CD4-positive, alpha-beta memory T cell (primary cell): ENCODE data around the gene DRAM2. TPM values are rescaled to one million over a fixed set of nuclear protein-coding genes. Genes with fewer than 3 reads are reported as not detected.

Experiments
- CTCF ChIA-PET: fragments of 350-600 bp; sonication (Branson Sonifier 250); formaldehyde crosslinking; loops from one replicate; lab custom pipeline; 2021; ENCODE audit warnings: inconsistent platforms; ENCODE audit not compliant: partially characterized antibody; lab: Charles Lee
- POLR2A ChIA-PET: fragments of 350-600 bp; sonication (Branson Sonifier 250); formaldehyde crosslinking; loops from one replicate; lab custom pipeline; 2021; ENCODE audit not compliant: partially characterized antibody; lab: Charles Lee
- DNase-seq, 5 donors: peaks; one replicate each; pipeline versions ENCODE4 v3.0.0 to v3.0.0-alpha.2; 2020 to 2022; ENCODE audit warnings: mixed read lengths in 1 of 5
- H3K27ac ChIP-seq: one replicate; pipeline ENCODE4 v1.7.0; 2013; ENCODE audit warnings: low read depth, low read length
- H3K27me3 ChIP-seq: 2 replicates; pipeline ENCODE4 v1.7.0; 2013; ENCODE audit warnings: mild to moderate bottlenecking, low read length, moderate library complexity; ENCODE audit not compliant: insufficient read depth
- H3K36me3 ChIP-seq: 2 replicates; pipeline ENCODE4 v1.7.0; 2013; ENCODE audit warnings: mild to moderate bottlenecking, low read length, moderate library complexity; ENCODE audit not compliant: insufficient read depth
- H3K4me1 ChIP-seq: 2 replicates; pipeline ENCODE4 v1.7.0; 2013; ENCODE audit warnings: mild to moderate bottlenecking, low read length, moderate library complexity; ENCODE audit not compliant: insufficient read depth
- H3K4me3 ChIP-seq, 2 donors: one replicate each; pipeline ENCODE4 v1.7.0; 2013; ENCODE audit warnings: low read length in 2 of 2, mild to moderate bottlenecking in 1 of 2
- H3K9me3 ChIP-seq, 2 donors: one replicate each; pipeline ENCODE4 v1.7.0; 2013; ENCODE audit warnings: low read length in 2 of 2, control low read depth in 1 of 2; ENCODE audit not compliant: control insufficient read depth in 1 of 2
- H3K27ac Mint-ChIP-seq, 7 donors: one replicate each; pipeline ENCODE4 v1.8.0; 2020 to 2021; ENCODE audit warnings: mixed read lengths in 7 of 7, mild to moderate bottlenecking in 6 of 7, inconsistent platforms in 3 of 7, moderate library complexity in 3 of 7
- H3K27me3 Mint-ChIP-seq, 2 donors: one replicate each; pipeline ENCODE4 v1.8.0; 2020 to 2021; ENCODE audit warnings: mixed read lengths in 2 of 2
- H3K36me3 Mint-ChIP-seq, 2 donors: one replicate each; pipeline ENCODE4 v1.8.0; 2020 to 2021; ENCODE audit warnings: mixed read lengths in 2 of 2, inconsistent platforms in 1 of 2, mild to moderate bottlenecking in 1 of 2
- H3K4me1 Mint-ChIP-seq, 4 donors: one replicate each; pipeline ENCODE4 v1.8.0; 2020 to 2021; ENCODE audit warnings: mixed read lengths in 4 of 4, mild to moderate bottlenecking in 1 of 4
- H3K4me3 Mint-ChIP-seq, 8 donors: one replicate each; pipeline ENCODE4 v1.8.0; 2020 to 2021; ENCODE audit warnings: mixed read lengths in 8 of 8, mild to moderate bottlenecking in 7 of 8, moderate library complexity in 6 of 8, inconsistent platforms in 3 of 8
- H3K9me3 Mint-ChIP-seq, 8 donors: one replicate each; pipeline ENCODE4 v1.8.0; 2020 to 2021; ENCODE audit warnings: mixed read lengths in 8 of 8, mild to moderate bottlenecking in 5 of 8, inconsistent platforms in 3 of 8, moderate library complexity in 1 of 8
- intact Hi-C: fragments of 100-400 bp; cut with micrococcal nuclease; formaldehyde crosslinking; loops from one replicate; pipeline ENCODE4 v1.15.1; 2023
- polyA plus RNA-seq, 2 donors: library from polyadenylated mRNA; unstranded; fragments of 300-500 nt; fragmentation: Illumina TruSeq; gene quantifications; one replicate each; pipeline ENCODE4 v1.2.3, GENCODE V29; 2021
- total RNA-seq, 2 experiments: library from RNA; stranded (reverse); gene quantifications; one replicate each; pipeline ENCODE4 v1.2.3, GENCODE V29; 2021

The DRAM2 gene
- 10 to 100 TPM; 37.5 to 38.8 TPM for total RNA-seq
- 100 to 1,000 TPM in 1 of 2 donors, 10 to 100 TPM in 1; 77.1 to 101 TPM for polyA plus RNA-seq

DNA sequence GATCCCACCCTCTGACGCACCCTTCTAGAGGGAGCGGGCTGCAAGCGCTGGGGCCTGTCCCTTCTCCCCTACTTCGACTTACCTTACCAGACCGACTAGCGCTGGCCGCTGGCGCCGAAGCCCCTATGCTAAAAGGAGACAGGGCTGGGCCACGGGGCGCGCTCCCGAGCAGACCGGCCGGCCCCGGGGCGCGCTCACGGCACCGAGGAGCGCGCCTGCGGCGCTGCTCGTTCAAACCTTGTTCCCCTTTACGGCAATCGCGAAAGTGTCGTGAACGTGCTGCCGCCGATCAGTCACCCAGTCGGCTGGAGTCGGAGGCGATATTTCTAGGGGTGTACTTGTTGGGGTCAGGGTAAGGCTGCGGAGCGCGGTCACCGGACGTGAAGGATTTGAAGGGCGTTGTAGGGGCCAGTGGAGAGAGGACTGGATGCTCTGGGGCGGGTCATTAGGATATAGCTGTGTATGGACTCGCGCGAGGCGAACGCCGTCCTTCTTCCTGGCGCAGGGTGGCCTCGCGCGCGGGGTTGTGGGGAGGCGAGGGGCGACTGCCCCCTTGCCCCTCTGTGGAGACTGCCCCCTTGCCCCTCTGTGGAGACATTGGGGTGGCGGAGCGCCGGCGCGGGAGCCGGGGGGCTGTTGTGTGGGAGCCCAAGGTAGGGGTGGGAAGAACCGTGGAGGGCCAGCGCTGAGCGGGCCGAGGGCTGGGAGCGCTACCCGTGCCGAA, at the start of gene DRAM2, which contains the start of gene CEPT1:
Gene DRAM2 (minus strand): TSS at position 138 of the 724 bp plus-strand sequence. CDS start 8,539 bp downstream, outside the sequence.
Gene CEPT1 (plus strand): TSS at position 268 of the 724 bp plus-strand sequence. CDS start 7,492 bp downstream, outside the sequence.
- Histone ChIP-seq H3K27ac (peak within 1 kb of the TSS; percentile 79), H3K4me1 (peaks cover 54% of the 10 kb centered on the region), H3K9me3 (no peaks in the 10 kb centered on the region), H3K27me3 (no peaks in the 10 kb centered on the region), H3K36me3 (peaks cover 2% of the 10 kb centered on the region), H3K4me3 (peak within 1 kb of the TSS; percentile 57 to 97)
- intact Hi-C loops, result loop anchor here (1.0 to 5.0 kb wide), 5 partner anchors 62 to 801 kb away; partner anchors contain the start of genes DENND2D and RBM15
- CTCF ChIA-PET, result interaction anchor here (1.1 to 2.3 kb wide), 6 partner anchors 53 to 521 kb away, joined by 3 to 9 read pairs (median 4); no protein-coding TSS in a partner anchor
- Mint-ChIP-seq H3K27me3 (no peaks in the 10 kb centered on the region), H3K36me3 (peaks cover 16 to 36% of the 10 kb centered on the region in 2 donors), H3K4me3 (peak within 1 kb of the TSS; percentile 98 to 100 (median 100)), H3K27ac (peak within 1 kb of the TSS; percentile 84 to 100 (median 99)), H3K4me1 (peaks cover 32 to 54% (median 41%) of the 10 kb centered on the region in 4 donors), H3K9me3 (peaks cover 0 to 2% (median 0%) of the 10 kb centered on the region in 8 donors)
- POLR2A ChIA-PET, result interaction anchor here (0.9 to 3.3 kb wide), 22 partner anchors 10 to 803 kb away, joined by 3 to 36 read pairs (median 4); partner anchors contain the start of genes DENND2D, KCNA3 and OVGP1
- peak; percentile 89 to 95 (median 91) for DNase-seq

DNA sequence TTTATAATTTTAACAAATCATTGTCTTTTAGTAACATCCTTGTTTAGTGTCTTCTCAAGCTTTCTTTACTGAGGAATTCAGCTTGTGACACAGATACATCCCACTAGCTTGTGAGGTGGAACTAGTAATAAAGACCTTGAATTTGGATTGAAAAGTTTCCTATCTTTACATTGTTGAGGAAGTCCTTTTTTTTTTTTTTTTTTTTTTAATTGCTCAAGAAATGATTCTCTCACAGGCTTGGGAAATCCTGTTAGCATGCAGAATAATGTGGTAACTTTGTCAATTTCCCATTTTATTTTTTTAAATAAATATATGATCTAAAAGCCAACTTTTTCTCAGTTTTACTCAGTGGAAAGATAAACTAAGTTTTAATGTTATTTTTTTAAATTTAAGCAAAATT, 44.8 kb upstream of the DRAM2 start:
- CTCF ChIA-PET, result interaction anchor here (0.5 to 1.4 kb wide), 4 partner anchors 38 to 154 kb away, joined by 3 to 6 read pairs (median 3); no protein-coding TSS in a partner anchor

DNA sequence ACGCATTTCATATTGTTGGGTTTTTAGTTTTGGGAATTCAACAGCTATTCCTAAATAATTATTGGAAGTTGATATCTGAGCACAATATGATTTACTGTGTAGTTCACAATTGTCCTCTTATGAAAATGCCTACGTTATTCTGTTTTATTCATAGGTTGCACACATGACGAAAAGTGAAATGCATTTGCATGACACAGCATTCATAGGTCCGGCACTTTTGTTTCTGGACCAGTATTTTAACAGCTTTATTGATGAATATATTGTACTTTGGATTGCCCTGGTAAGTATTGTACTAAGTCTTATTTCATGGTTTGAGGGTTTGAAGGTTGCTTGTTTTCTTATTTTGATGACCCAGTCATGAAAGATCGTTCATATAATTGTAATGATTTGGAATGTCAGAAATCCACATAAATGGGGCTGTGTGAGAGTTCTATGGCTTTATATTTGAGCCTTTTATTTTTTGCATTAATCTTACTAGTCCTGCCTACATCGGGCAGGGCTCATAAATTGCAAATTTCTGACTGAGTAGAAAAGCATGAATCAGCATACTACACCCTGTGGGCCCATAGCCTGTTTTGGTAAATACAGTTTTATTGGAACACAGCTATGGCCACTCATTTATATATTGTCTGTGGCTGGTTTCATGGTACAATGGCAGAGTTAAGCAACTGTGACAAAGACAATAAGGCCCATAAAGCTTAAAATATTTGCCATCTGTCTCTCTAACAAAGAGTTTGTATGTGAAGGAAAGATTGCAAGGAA, 43.6 kb upstream of the DRAM2 start:
- no peak overlapping the region for H3K27ac ChIP-seq
- H3K4me3 Mint-ChIP-seq, result no peak overlapping the region
- H3K27me3 Mint-ChIP-seq, result no peaks in the 10 kb centered on the region
- H3K9me3 ChIP-seq, result no peaks in the 10 kb centered on the region
- H3K36me3 Mint-ChIP-seq, result peaks cover 63 to 65% of the 10 kb centered on the region in 2 donors
- H3K36me3 ChIP-seq, result peaks cover 44% of the 10 kb centered on the region
- intact Hi-C loops, result loop anchor here (2.0 kb wide), 1 partner anchor 17 kb away; the partner anchor contains the start of gene DENND2D
- H3K4me1 Mint-ChIP-seq, result peaks cover 47 to 78% (median 59%) of the 10 kb centered on the region in 4 donors
- ChIA-PET CTCF (interaction anchor here (0.7 to 1.4 kb wide), 7 partner anchors 9 to 217 kb away, joined by 3 to 6 read pairs (median 4); no protein-coding TSS in a partner anchor), POLR2A (interaction anchor here (0.9 to 15.6 kb wide), 11 partner anchors 8 to 48 kb away, joined by 3 to 234 read pairs (median 8); partner anchors contain the start of gene DENND2D)
- peak overlapping the region in 6 of 7 donors; percentile 55 to 84 (median 70) for H3K27ac Mint-ChIP-seq
- no peak overlapping the region for H3K4me3 ChIP-seq
- no peak for DNase-seq
- no peaks in the 10 kb centered on the region for H3K9me3 Mint-ChIP-seq
- H3K27me3 ChIP-seq, result no peaks in the 10 kb centered on the region
- H3K4me1 ChIP-seq, result peaks cover 35% of the 10 kb centered on the region

More for the DNA sequence above, 44.8 kb upstream of the DRAM2 start:
- Histone ChIP-seq H3K4me1 (peaks cover 47% of the 10 kb centered on the region), H3K4me3 (no peak overlapping the region), H3K27me3 (no peaks in the 10 kb centered on the region), H3K27ac (no peak overlapping the region), H3K9me3 (no peaks in the 10 kb centered on the region), H3K36me3 (peaks cover 56% of the 10 kb centered on the region)
- POLR2A ChIA-PET, result interaction anchor here (1.1 to 15.6 kb wide), 3 partner anchors 9 to 34 kb away, joined by 8 to 234 read pairs (median 23); partner anchors contain the start of gene DENND2D
- peaks cover 70 to 71% of the 10 kb centered on the region in 2 donors for H3K36me3 Mint-ChIP-seq
- peaks cover 53 to 83% (median 65%) of the 10 kb centered on the region in 4 donors for H3K4me1 Mint-ChIP-seq
- no peak for DNase-seq
- no peaks in the 10 kb centered on the region for H3K9me3 Mint-ChIP-seq
- H3K4me3 Mint-ChIP-seq, result no peak overlapping the region
- peak overlapping the region in 3 of 7 donors; percentile 39 to 75 (median 63) for H3K27ac Mint-ChIP-seq
- H3K27me3 Mint-ChIP-seq, result no peaks in the 10 kb centered on the region
- intact Hi-C loops, result loop anchor here (2.0 to 5.0 kb wide), 2 partner anchors 16 to 38 kb away; partner anchors contain the start of gene DENND2D

DNA sequence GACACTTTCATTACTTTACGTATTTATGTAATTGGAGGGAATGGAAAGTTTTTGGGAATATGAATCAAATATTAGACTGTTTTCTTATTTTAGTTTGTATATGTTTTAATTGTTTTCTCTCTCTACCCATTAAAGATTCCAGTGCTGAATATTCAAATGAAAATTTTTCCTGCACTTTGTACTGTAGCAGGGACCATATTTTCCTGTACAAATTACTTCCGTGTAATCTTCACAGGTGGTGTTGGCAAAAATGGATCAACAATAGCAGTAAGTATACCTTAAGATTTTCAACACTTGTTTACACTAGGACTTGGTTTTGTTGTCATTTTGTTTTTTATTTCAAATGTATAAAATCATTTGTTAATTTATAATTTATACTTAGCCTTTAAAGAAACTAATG, 42.2 kb upstream of the DRAM2 start:
- H3K4me3 Mint-ChIP-seq, result no peak overlapping the region
- Histone ChIP-seq H3K4me1 (peaks cover 20% of the 10 kb centered on the region), H3K27me3 (no peaks in the 10 kb centered on the region), H3K4me3 (no peak overlapping the region), H3K36me3 (peaks cover 30% of the 10 kb centered on the region), H3K27ac (no peak overlapping the region), H3K9me3 (no peaks in the 10 kb centered on the region)
- CTCF ChIA-PET, result interaction anchor here (1.0 kb wide), 1 partner anchor 145 kb away, joined by 4 read pairs; no protein-coding TSS in a partner anchor
- H3K9me3 Mint-ChIP-seq, result no peaks in the 10 kb centered on the region
- H3K36me3 Mint-ChIP-seq, result peaks cover 54 to 59% of the 10 kb centered on the region in 2 donors
- intact Hi-C loops, result no loop called here
- peaks cover 41 to 65% (median 49%) of the 10 kb centered on the region in 4 donors for H3K4me1 Mint-ChIP-seq
- peak overlapping the region in 4 of 7 donors; percentile 24 to 69 (median 57) for H3K27ac Mint-ChIP-seq
- DNase-seq, result no peak
- H3K27me3 Mint-ChIP-seq, result no peaks in the 10 kb centered on the region
- POLR2A ChIA-PET, result interaction anchor here (0.6 to 15.6 kb wide), 9 partner anchors 9 to 268 kb away, joined by 3 to 234 read pairs (median 9); partner anchors contain the start of gene DENND2D

DNA sequence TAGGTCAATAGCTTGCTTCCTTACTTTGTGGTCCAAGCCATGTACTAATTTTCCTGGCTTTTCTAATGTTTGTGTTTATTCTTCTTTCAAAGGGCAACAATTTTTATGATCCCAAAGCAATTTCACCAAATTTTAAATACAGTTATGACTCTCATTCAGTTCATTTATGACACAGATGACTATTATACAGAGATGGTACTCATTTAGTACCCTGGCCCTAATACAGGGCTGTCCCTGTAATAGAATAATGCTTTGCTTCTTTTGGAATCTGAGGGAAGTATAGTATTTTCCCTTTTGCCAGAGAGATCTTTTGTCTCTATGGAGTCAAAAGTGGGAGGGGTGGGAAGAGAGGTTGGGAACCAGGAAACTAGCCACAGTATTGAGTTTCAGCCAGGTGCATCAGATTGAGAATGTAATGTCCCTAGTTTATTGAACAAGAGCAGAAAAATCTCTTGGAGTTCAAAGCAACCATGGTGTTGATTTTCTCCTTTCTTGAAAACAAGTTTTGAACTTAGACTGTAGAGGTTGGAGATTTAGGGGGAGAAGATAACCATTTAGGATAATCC, 40.2 kb upstream of the DRAM2 start:
- no peaks in the 10 kb centered on the region for H3K9me3 Mint-ChIP-seq
- CTCF ChIA-PET, result interaction anchor here (0.7 to 1.5 kb wide), 2 partner anchors 18 to 270 kb away, joined by 4 read pairs; no protein-coding TSS in a partner anchor
- POLR2A ChIA-PET, result interaction anchor here (0.8 to 15.6 kb wide), 7 partner anchors 9 to 49 kb away, joined by 3 to 234 read pairs (median 3); partner anchors contain the start of gene DENND2D
- Histone ChIP-seq H3K36me3 (peaks cover 19% of the 10 kb centered on the region), H3K27ac (no peak overlapping the region), H3K9me3 (no peaks in the 10 kb centered on the region), H3K4me1 (peaks cover under 1% of the 10 kb centered on the region), H3K27me3 (no peaks in the 10 kb centered on the region), H3K4me3 (no peak overlapping the region)
- H3K27me3 Mint-ChIP-seq, result no peaks in the 10 kb centered on the region
- intact Hi-C loops, result no loop called here
- peaks cover 27 to 47% (median 35%) of the 10 kb centered on the region in 4 donors for H3K4me1 Mint-ChIP-seq
- DNase-seq, result no peak
- H3K36me3 Mint-ChIP-seq, result peaks cover 50 to 55% of the 10 kb centered on the region in 2 donors
- H3K4me3 Mint-ChIP-seq, result peak overlapping the region in 1 of 8 donors; percentile 16
- H3K27ac Mint-ChIP-seq, result peak overlapping the region; percentile 58 to 87 (median 67)

DNA sequence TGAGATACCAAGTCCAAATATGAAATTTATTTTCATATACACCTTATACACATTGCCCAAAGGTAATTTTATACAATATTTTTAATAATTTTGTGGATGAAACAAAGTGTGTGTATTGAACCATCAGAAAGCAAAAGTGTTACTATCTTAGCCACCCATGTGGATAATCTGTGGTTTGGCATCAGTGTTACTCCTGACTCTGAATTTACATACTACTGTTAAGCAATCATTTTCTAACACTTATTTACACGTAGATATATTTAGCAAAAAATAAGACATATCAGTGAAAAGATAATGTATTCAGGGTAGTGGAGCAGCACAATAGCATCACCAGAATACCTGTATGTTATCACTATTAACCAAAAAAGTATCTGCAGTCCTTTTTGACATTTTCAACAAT, 36.8 kb upstream of the DRAM2 start:
- H3K27ac ChIP-seq, result no peak overlapping the region
- Mint-ChIP-seq H3K4me1 (peaks cover 22 to 40% (median 32%) of the 10 kb centered on the region in 4 donors), H3K27me3 (no peaks in the 10 kb centered on the region), H3K36me3 (peaks cover 50 to 53% of the 10 kb centered on the region in 2 donors), H3K9me3 (no peaks in the 10 kb centered on the region), H3K27ac (peak overlapping the region in 1 of 7 donors; percentile 41), H3K4me3 (no peak overlapping the region)
- ChIA-PET CTCF (no interaction called here), POLR2A (no interaction called here)
- intact Hi-C loops, result no loop called here
- no peak for DNase-seq
- no peak overlapping the region for H3K4me3 ChIP-seq
- peaks cover 9% of the 10 kb centered on the region for H3K36me3 ChIP-seq
- peaks cover 13% of the 10 kb centered on the region for H3K4me1 ChIP-seq
- H3K27me3 ChIP-seq, result no peaks in the 10 kb centered on the region
- no peaks in the 10 kb centered on the region for H3K9me3 ChIP-seq
